ENCODE data around the gene VSIG8. TPM values are rescaled to one million over a fixed set of nuclear protein-coding genes. Genes with fewer than 3 reads are reported as not detected.

VSIG8 gene
- polyA plus RNA-seq, 4 donors: 0.13 to 0.65 (median 0.38) TPM

Other genes starting within 250 kb of the VSIG8 start
- not detected for gene CRP, start 148.1 kb downstream of the VSIG8 start, polyA plus RNA-seq (ENCODE audit: insufficient read length in 4 of 4)
- gene DUSP23, start 81.7 kb downstream of the VSIG8 start, polyA plus RNA-seq (ENCODE audit: insufficient read length in 4 of 4): 10 to 100 TPM; 28.5 to 41.3 (median 31.8) TPM
- under 1 TPM; 0.19 to 0.58 (median 0.30) TPM for gene FCRL6, start 60.3 kb downstream of the VSIG8 start, polyA plus RNA-seq (ENCODE audit: insufficient read length in 4 of 4)
- gene SLAMF8, start 35.8 kb downstream of the VSIG8 start, polyA plus RNA-seq (ENCODE audit: insufficient read length in 4 of 4): under 1 TPM; 0.62 to 0.82 (median 0.72) TPM
- gene CFAP45, start 37.5 kb upstream of the VSIG8 start, polyA plus RNA-seq (ENCODE audit: insufficient read length in 4 of 4): 1 to 10 TPM; 2.6 to 3.5 (median 3.3) TPM
- 100 to 1,000 TPM; 123 to 160 (median 142) TPM for gene TAGLN2, start 62.9 kb upstream of the VSIG8 start, polyA plus RNA-seq (ENCODE audit: insufficient read length in 4 of 4)
- gene IGSF9, start 83.0 kb upstream of the VSIG8 start, polyA plus RNA-seq (ENCODE audit: insufficient read length in 4 of 4): 10 to 100 TPM; 13.4 to 18.7 (median 15.5) TPM
- gene SLAMF9, start 91.6 kb upstream of the VSIG8 start, polyA plus RNA-seq (ENCODE audit: insufficient read length in 4 of 4): not detected
- gene PIGM, start 169.3 kb upstream of the VSIG8 start, polyA plus RNA-seq (ENCODE audit: insufficient read length in 4 of 4): 10 to 100 TPM; 11.4 to 14.6 (median 14.0) TPM
- 10 to 100 TPM; 24.5 to 33.1 (median 30.7) TPM for gene KCNJ10, start 207.5 kb upstream of the VSIG8 start, polyA plus RNA-seq (ENCODE audit: insufficient read length in 4 of 4)
- under 1 TPM in 3 of 4 donors, not detected in 1; 0.04 to 0.13 (median 0.10) TPM for gene KCNJ9, start 218.9 kb upstream of the VSIG8 start, polyA plus RNA-seq (ENCODE audit: insufficient read length in 4 of 4)
- gene IGSF8, start 236.0 kb upstream of the VSIG8 start, polyA plus RNA-seq (ENCODE audit: insufficient read length in 4 of 4): 10 to 100 TPM; 30.0 to 42.3 (median 31.4) TPM

Data from right renal pelvis (tissue), 4 donors.